NT2/D1 (cell line): ENCODE results near the gene COL6A2.

Experiments used
- SUZ12 ChIP-seq: IDR thresholded peaks from 2 replicates; pipeline ENCODE4 v1.6.1; 2011; ENCODE audit not compliant: insufficient read length, insufficient read depth; ENCODE audit errors: extremely low read depth
- ZNF274 ChIP-seq: IDR thresholded peaks from 2 replicates; pipeline ENCODE4 v1.6.1; 2011; ENCODE audit warnings: mild to moderate bottlenecking, low read depth, low read length

GRCh38 chr21:46137908-46138307, 40.0 kb downstream of the COL6A2 start:
- TF ChIP-seq ZNF274: no peak
- no peak for TF ChIP-seq SUZ12
